ENCODE measurements around the gene MACC1.
A peak's percentile ranks its signal among the peaks of the same experiment; 100 is the strongest.

MACC1 gene

GRCh38 chr7:20200971-20201370 is 16.2 kb downstream of the MACC1 start:
- TF ChIP-seq CTCF (IDR thresholded peaks at IDR 0.05; ENCODE audit: extremely low read depth, insufficient read depth, missing control alignments): no peak
- in situ Hi-C loops (cut with MboI; ENCODE audit: low pct_unique_long_range_greater_than_20kb, low sequenced_read_pairs, unreplicated experiment): no loop called here
- no peak for DNase-seq (ENCODE audit: low spot score)

- in situ Hi-C loops (cut with MboI; ENCODE audit: low pct_unique_long_range_greater_than_20kb, low sequenced_read_pairs, unreplicated experiment): no loop called here
- TF ChIP-seq CTCF (IDR thresholded peaks at IDR 0.05; ENCODE audit: extremely low read depth, insufficient read depth, missing control alignments): no peak
- peak; percentile 48 for DNase-seq (ENCODE audit: low spot score)
These were observed 16.8 kb downstream of the MACC1 start for GRCh38 chr7:20200361-20200760.

GRCh38 chr7:20199015-20199737 is 18.0 kb downstream of the MACC1 start:
- no peak for TF ChIP-seq CTCF (IDR thresholded peaks at IDR 0.05; ENCODE audit: extremely low read depth, insufficient read depth, missing control alignments)
- in situ Hi-C loops (cut with MboI; ENCODE audit: low pct_unique_long_range_greater_than_20kb, low sequenced_read_pairs, unreplicated experiment): no loop called here
- DNase-seq (ENCODE audit: low spot score): peak; percentile 36

GRCh38 chr7:20198260-20198659 is 18.9 kb downstream of the MACC1 start:
- DNase-seq (ENCODE audit: low spot score): no peak
- in situ Hi-C loops (cut with MboI; ENCODE audit: low pct_unique_long_range_greater_than_20kb, low sequenced_read_pairs, unreplicated experiment): no loop called here
- TF ChIP-seq CTCF (IDR thresholded peaks at IDR 0.05; ENCODE audit: extremely low read depth, insufficient read depth, missing control alignments): no peak

GRCh38 chr7:20197837-20198236 is 19.3 kb downstream of the MACC1 start:
- peak; percentile 45 for TF ChIP-seq CTCF (IDR thresholded peaks at IDR 0.05; ENCODE audit: extremely low read depth, insufficient read depth, missing control alignments)
- in situ Hi-C loops (cut with MboI; ENCODE audit: low pct_unique_long_range_greater_than_20kb, low sequenced_read_pairs, unreplicated experiment): no loop called here
- no peak for DNase-seq (ENCODE audit: low spot score)

GRCh38 chr7:20197125-20197748 is 19.9 kb downstream of the MACC1 start:
- no peak for TF ChIP-seq CTCF (IDR thresholded peaks at IDR 0.05; ENCODE audit: extremely low read depth, insufficient read depth, missing control alignments)
- in situ Hi-C loops (cut with MboI; ENCODE audit: low pct_unique_long_range_greater_than_20kb, low sequenced_read_pairs, unreplicated experiment): no loop called here
- DNase-seq (ENCODE audit: low spot score): no peak

Data from GM13977 (cell line).